ENCODE data around the gene PNPO. TPM values are rescaled to one million over a fixed set of nuclear protein-coding genes. Genes with fewer than 3 reads are reported as not detected.

PNPO gene
- total RNA-seq, 2 experiments from 2014 or later, result 32.5 to 32.8 TPM

- POLR2A ChIA-PET, result interaction anchor here (0.5 to 2.1 kb wide), 3 partner anchors 10 to 143 kb away, joined by 4 to 12 read pairs (median 6); partner anchors contain the start of gene CDK5RAP3
- H3K27ac Mint-ChIP-seq, result no peak overlapping the region
- no peak for DNase-seq
- no peak for ATAC-seq (ENCODE audit: low read depth)
- no peaks in the 10 kb centered on the region for H3K4me1 Mint-ChIP-seq
- H3K36me3 Mint-ChIP-seq, result peaks cover 2% of the 10 kb centered on the region
- H3K9me3 Mint-ChIP-seq, result no peaks in the 10 kb centered on the region
- peaks cover 3% of the 10 kb centered on the region for H3K27me3 Mint-ChIP-seq
- no peak overlapping the region for H3K4me3 Mint-ChIP-seq
Measured at GRCh38 chr17:47959825-47960655, 18.7 kb downstream of the PNPO start.

- H3K4me1 Mint-ChIP-seq, result peaks cover 1% of the 10 kb centered on the region
- POLR2A ChIA-PET, result interaction anchor here (1.2 to 1.6 kb wide), 2 partner anchors 10 to 11 kb away, joined by 4 to 7 read pairs; partner anchors contain the start of gene CDK5RAP3
- H3K27ac Mint-ChIP-seq, result no peak overlapping the region
- DNase-seq (no peak), ATAC-seq (ENCODE audit: low read depth) (no peak)
- peaks cover 2% of the 10 kb centered on the region for H3K36me3 Mint-ChIP-seq
- H3K27me3 Mint-ChIP-seq, result peaks cover 3% of the 10 kb centered on the region
- H3K9me3 Mint-ChIP-seq, result no peaks in the 10 kb centered on the region
- no peak overlapping the region for H3K4me3 Mint-ChIP-seq
Measured at GRCh38 chr17:47961406-47961805, 20.0 kb downstream of the PNPO start.

GRCh38 chr17:47962901-47963300, 21.5 kb downstream of the PNPO start:
- Mint-ChIP-seq H3K27ac (no peak overlapping the region), H3K4me1 (peaks cover 1% of the 10 kb centered on the region), H3K4me3 (no peak overlapping the region), H3K36me3 (peaks cover 2% of the 10 kb centered on the region), H3K9me3 (no peaks in the 10 kb centered on the region), H3K27me3 (peaks cover 3% of the 10 kb centered on the region)
- POLR2A ChIA-PET, result no interaction called here
- DNase-seq, result no peak
- ATAC-seq (ENCODE audit: low read depth), result no peak

- DNase-seq, result no peak
- POLR2A ChIA-PET, result interaction anchor here (0.6 kb wide), 1 partner anchor 704 kb away, joined by 3 read pairs; no protein-coding TSS in a partner anchor
- H3K9me3 Mint-ChIP-seq, result no peaks in the 10 kb centered on the region
- no peak overlapping the region for H3K4me3 Mint-ChIP-seq
- peaks cover 2% of the 10 kb centered on the region for H3K36me3 Mint-ChIP-seq
- H3K27ac Mint-ChIP-seq, result no peak overlapping the region
- peaks cover 4% of the 10 kb centered on the region for H3K4me1 Mint-ChIP-seq
- peaks cover 3% of the 10 kb centered on the region for H3K27me3 Mint-ChIP-seq
- ATAC-seq (ENCODE audit: low read depth), result no peak
Measured at GRCh38 chr17:47964856-47965255, 23.5 kb downstream of the PNPO start.

- peaks cover 3% of the 10 kb centered on the region for H3K27me3 Mint-ChIP-seq
- H3K4me3 Mint-ChIP-seq, result no peak overlapping the region
- peaks cover 11% of the 10 kb centered on the region for H3K4me1 Mint-ChIP-seq
- ATAC-seq (ENCODE audit: low read depth), result no peak
- POLR2A ChIA-PET, result interaction anchor here (0.7 kb wide), 1 partner anchor 32 kb away, joined by 5 read pairs; no protein-coding TSS in a partner anchor
- no peak for DNase-seq
- peaks cover 2% of the 10 kb centered on the region for H3K36me3 Mint-ChIP-seq
- H3K27ac Mint-ChIP-seq, result no peak overlapping the region
- H3K9me3 Mint-ChIP-seq, result no peaks in the 10 kb centered on the region
Measured at GRCh38 chr17:47966079-47966519, 24.7 kb downstream of the PNPO start.

GRCh38 chr17:47967607-47968252, 26.4 kb downstream of the PNPO start:
- no peak overlapping the region for H3K4me3 Mint-ChIP-seq
- no peak for ATAC-seq (ENCODE audit: low read depth)
- peaks cover 2% of the 10 kb centered on the region for H3K36me3 Mint-ChIP-seq
- no peaks in the 10 kb centered on the region for H3K9me3 Mint-ChIP-seq
- DNase-seq, result no peak
- H3K4me1 Mint-ChIP-seq, result peaks cover 20% of the 10 kb centered on the region
- H3K27me3 Mint-ChIP-seq, result peaks cover 3% of the 10 kb centered on the region
- no peak overlapping the region for H3K27ac Mint-ChIP-seq
- POLR2A ChIA-PET, result interaction anchor here (0.5 kb wide), 1 partner anchor 669 kb away, joined by 3 read pairs; no protein-coding TSS in a partner anchor

GRCh38 chr17:47968836-47969235, 27.5 kb downstream of the PNPO start:
- DNase-seq (no peak), ATAC-seq (ENCODE audit: low read depth) (no peak)
- H3K4me3 Mint-ChIP-seq, result no peak overlapping the region
- no peak overlapping the region for H3K27ac Mint-ChIP-seq
- POLR2A ChIA-PET, result interaction anchor here (2.2 to 3.9 kb wide), 2 partner anchors 9 to 73 kb away, joined by 12 to 32 read pairs; partner anchors contain the start of gene SP2
- no peaks in the 10 kb centered on the region for H3K9me3 Mint-ChIP-seq
- peaks cover 2% of the 10 kb centered on the region for H3K36me3 Mint-ChIP-seq
- peaks cover 26% of the 10 kb centered on the region for H3K4me1 Mint-ChIP-seq
- H3K27me3 Mint-ChIP-seq, result peaks cover 3% of the 10 kb centered on the region

GRCh38 chr17:47969930-47970724, 28.8 kb downstream of the PNPO start:
- peaks cover 3% of the 10 kb centered on the region for H3K36me3 Mint-ChIP-seq
- H3K9me3 Mint-ChIP-seq, result no peaks in the 10 kb centered on the region
- H3K27ac Mint-ChIP-seq, result peak overlapping the region; percentile 64
- DNase-seq, result no peak
- H3K27me3 Mint-ChIP-seq, result no peaks in the 10 kb centered on the region
- peak overlapping the region; percentile 97 for H3K4me3 Mint-ChIP-seq
- POLR2A ChIA-PET, result interaction anchor here (0.6 to 4.2 kb wide), 18 partner anchors 8 to 1719 kb away, joined by 3 to 49 read pairs (median 6); partner anchors contain the start of genes NFE2L1, PNPO, SCRN2 and SP2
- no peak for ATAC-seq (ENCODE audit: low read depth)
- peaks cover 26% of the 10 kb centered on the region for H3K4me1 Mint-ChIP-seq

GRCh38 chr17:47970725-47971499, 29.5 kb downstream of the PNPO start, which contains the start of gene CDK5RAP3:
TSS of gene CDK5RAP3 (plus strand) at chr17:47971113. CDS start at chr17:47971147, 34 bp downstream.
- Mint-ChIP-seq H3K4me3 (peak within 1 kb of the TSS; percentile 97), H3K9me3 (no peaks in the 10 kb centered on the region), H3K36me3 (peaks cover 8% of the 10 kb centered on the region), H3K4me1 (peaks cover 28% of the 10 kb centered on the region), H3K27me3 (no peaks in the 10 kb centered on the region), H3K27ac (peak within 1 kb of the TSS; percentile 64)
- ATAC-seq (ENCODE audit: low read depth) (peak; percentile 98), DNase-seq (peak; percentile 100)
- POLR2A ChIA-PET, result interaction anchor here (0.6 to 4.2 kb wide), 21 partner anchors 9 to 1719 kb away, joined by 3 to 49 read pairs (median 5); partner anchors contain the start of genes NFE2L1, PNPO, PRR15L and SCRN2

- H3K4me3 Mint-ChIP-seq, result no peak overlapping the region
- DNase-seq (no peak), ATAC-seq (ENCODE audit: low read depth) (no peak)
- H3K27me3 Mint-ChIP-seq, result no peaks in the 10 kb centered on the region
- H3K4me1 Mint-ChIP-seq, result peaks cover 26% of the 10 kb centered on the region
- POLR2A ChIA-PET, result interaction anchor here (4.2 kb wide), 1 partner anchor 24 kb away, joined by 49 read pairs; no protein-coding TSS in a partner anchor
- H3K9me3 Mint-ChIP-seq, result no peaks in the 10 kb centered on the region
- H3K27ac Mint-ChIP-seq, result no peak overlapping the region
- H3K36me3 Mint-ChIP-seq, result peaks cover 11% of the 10 kb centered on the region
Measured at GRCh38 chr17:47973541-47973940, 32.2 kb downstream of the PNPO start.

- POLR2A ChIA-PET, result interaction anchor here (1.2 kb wide), 1 partner anchor 34 kb away, joined by 3 read pairs; the partner anchor contains the start of gene PNPO
- peaks cover 26% of the 10 kb centered on the region for H3K4me1 Mint-ChIP-seq
- H3K27me3 Mint-ChIP-seq, result no peaks in the 10 kb centered on the region
- no peak for DNase-seq
- H3K9me3 Mint-ChIP-seq, result no peaks in the 10 kb centered on the region
- H3K4me3 Mint-ChIP-seq, result no peak overlapping the region
- H3K27ac Mint-ChIP-seq, result no peak overlapping the region
- peaks cover 21% of the 10 kb centered on the region for H3K36me3 Mint-ChIP-seq
- ATAC-seq (ENCODE audit: low read depth), result no peak
Measured at GRCh38 chr17:47975189-47975822, 33.9 kb downstream of the PNPO start.
